ENCODE results near the gene SLC4A5.

- TF ChIP-seq CTCF (IDR thresholded peaks at IDR 0.05) (no peak), POLR2A (IDR thresholded peaks at IDR 0.05) (no peak)
These were observed 25.5 kb downstream of the SLC4A5 start for GRCh38 chr2:74317701-74318100.

Measured in thyroid gland (tissue), 4 donors.